WTC11 (cell line): ENCODE measurements around the gene PADI2. TPM values are rescaled to one million over a fixed set of nuclear protein-coding genes. Genes with fewer than 3 reads are reported as not detected.

Experiments used
- ATAC-seq: fragments of 200-7000 bp; cut with Tn5 transposase; 2 replicates; pipeline ENCODE4 v1.10.0; 2021; ENCODE audit warnings: mild to moderate bottlenecking, moderate library complexity
- CTCF ChIA-PET: fragments of 300-600 bp; sonication (Branson Sonifier 250); formaldehyde crosslinking; loops from one replicate; lab custom pipeline; 2021; ENCODE audit warnings: antibody characterized with exemption; lab: Charles Lee
- POLR2A ChIA-PET: fragments of 350-600 bp; sonication (Branson Sonifier 250); formaldehyde crosslinking; loops from one replicate; lab custom pipeline; 2021; ENCODE audit warnings: antibody characterized with exemption; lab: Charles Lee
- DNase-seq: peaks from one replicate; pipeline ENCODE4 v3.0.0; 2021; ENCODE audit warnings: low spot score
- H3K27ac Mint-ChIP-seq: 2 replicates; pipeline ENCODE4 v1.8.0; 2021; ENCODE audit warnings: mixed read lengths
- H3K27me3 Mint-ChIP-seq: 2 replicates; pipeline ENCODE4 v1.8.0; 2021; ENCODE audit warnings: low read depth, mild to moderate bottlenecking, moderate library complexity, mixed read lengths
- H3K36me3 Mint-ChIP-seq: 2 replicates; pipeline ENCODE4 v1.8.0; 2021; ENCODE audit warnings: mixed read lengths
- H3K4me1 Mint-ChIP-seq: 2 replicates; pipeline ENCODE4 v1.8.0; 2022; ENCODE audit warnings: mixed read lengths
- H3K4me3 Mint-ChIP-seq: 2 replicates; pipeline ENCODE4 v1.8.0; 2021; ENCODE audit warnings: mild to moderate bottlenecking, moderate library complexity, mixed read lengths
- H3K9me3 Mint-ChIP-seq: 2 replicates; pipeline ENCODE4 v1.8.0; 2021; ENCODE audit warnings: mixed read lengths
- ARID4B ChIP-seq: sonication (generic); formaldehyde crosslinking; IDR thresholded peaks from 2 replicates; pipeline ENCODE4 v1.8.0; 2023; ENCODE audit warnings: missing genetic modification reagents, mild to moderate bottlenecking, borderline replicate concordance
- E2F1 ChIP-seq: sonication (generic); formaldehyde crosslinking; IDR thresholded peaks from 2 replicates; pipeline ENCODE4 v1.8.0; 2022; ENCODE audit warnings: mild to moderate bottlenecking, missing genetic modification reagents
- ETV6 ChIP-seq: sonication (generic); formaldehyde crosslinking; IDR thresholded peaks from 2 replicates; pipeline ENCODE4 v1.8.1; 2022; ENCODE audit warnings: mild to moderate bottlenecking, missing genetic modification reagents
- FOXJ3 ChIP-seq: sonication (generic); formaldehyde crosslinking; IDR thresholded peaks from 2 replicates; pipeline ENCODE4 v1.9.0; 2021; ENCODE audit warnings: missing genetic modification reagents, mild to moderate bottlenecking, borderline replicate concordance
- GRHL2 ChIP-seq: fragments of 250-450 bp; sonication (Bioruptor Pico); IDR thresholded peaks from 2 replicates; pipeline ENCODE4 v1.8.0; 2022; ENCODE audit warnings: mild to moderate bottlenecking, moderate library complexity; ENCODE audit not compliant: insufficient replicate concordance, severe bottlenecking
- JAZF1 ChIP-seq: fragments of 250-450 bp; sonication (Bioruptor Pico); IDR thresholded peaks from 2 replicates; pipeline ENCODE4 v1.9.0; 2021; ENCODE audit warnings: moderate library complexity, mild to moderate bottlenecking, inconsistent platforms
- JUN ChIP-seq: sonication (generic); formaldehyde crosslinking; IDR thresholded peaks from 2 replicates; pipeline ENCODE4 v1.8.0; 2023; ENCODE audit warnings: mild to moderate bottlenecking, missing genetic modification reagents
- MYBL2 ChIP-seq: sonication (generic); formaldehyde crosslinking; IDR thresholded peaks from 2 replicates; pipeline ENCODE4 v1.8.1; 2023; ENCODE audit warnings: mild to moderate bottlenecking, moderate library complexity, missing genetic modification reagents
- OVOL2 ChIP-seq: fragments of 250-450 bp; sonication (Bioruptor Pico); IDR thresholded peaks from 2 replicates; pipeline ENCODE4 v1.9.0; 2021; ENCODE audit warnings: mild to moderate bottlenecking, borderline replicate concordance
- RELA ChIP-seq: sonication (generic); formaldehyde crosslinking; IDR thresholded peaks from 2 replicates; pipeline ENCODE4 v1.8.1; 2022; ENCODE audit warnings: missing genetic modification reagents, mild to moderate bottlenecking, borderline replicate concordance
- USF2 ChIP-seq: sonication (generic); formaldehyde crosslinking; IDR thresholded peaks from 2 replicates; pipeline ENCODE4 v1.8.1; 2023; ENCODE audit warnings: mild to moderate bottlenecking, missing genetic modification reagents, moderate library complexity
- ZNF121 ChIP-seq: sonication (generic); formaldehyde crosslinking; IDR thresholded peaks from 2 replicates; pipeline ENCODE4 v1.8.0; 2023; ENCODE audit warnings: missing genetic modification reagents
- ZNF232 ChIP-seq: sonication (generic); formaldehyde crosslinking; IDR thresholded peaks from 2 replicates; pipeline ENCODE4 v1.8.0; 2022; ENCODE audit warnings: mild to moderate bottlenecking, missing genetic modification reagents
- ZNF416 ChIP-seq: fragments of 250-450 bp; sonication (Bioruptor Pico); IDR thresholded peaks from 2 replicates; pipeline ENCODE4 v1.9.0; 2021; ENCODE audit warnings: mild to moderate bottlenecking, inconsistent platforms
- ZNF423 ChIP-seq: fragments of 250-450 bp; sonication (Bioruptor Pico); IDR thresholded peaks from 2 replicates; pipeline ENCODE4 v2.1.2; 2022; ENCODE audit warnings: mild to moderate bottlenecking, moderate library complexity
- total RNA-seq: library from RNA; stranded (reverse); gene quantifications from 3 replicates; pipeline ENCODE4 v1.2.3, GENCODE V29; 2021
- TF ChIP-seq, protein P1 (sequence below): sonication (generic); formaldehyde crosslinking; IDR thresholded peaks from 2 replicates; pipeline ENCODE4 v1.8.1; 2023; ENCODE audit warnings: mild to moderate bottlenecking, moderate library complexity, missing genetic modification reagents
- TF ChIP-seq, protein P2 (sequence below): fragments of 250-450 bp; sonication (Bioruptor Pico); IDR thresholded peaks from 2 replicates; pipeline ENCODE4 v1.9.0; 2021; ENCODE audit warnings: mild to moderate bottlenecking
- TF ChIP-seq, protein P3 (sequence below): sonication (generic); formaldehyde crosslinking; IDR thresholded peaks from 2 replicates; pipeline ENCODE4 v1.8.1; 2023; ENCODE audit warnings: mild to moderate bottlenecking, missing genetic modification reagents, moderate library complexity
- TF ChIP-seq, protein P4 (sequence below): sonication (generic); formaldehyde crosslinking; IDR thresholded peaks from 2 replicates; pipeline ENCODE4 v1.8.1; 2022; ENCODE audit warnings: low read depth, missing genetic modification reagents, borderline replicate concordance

PADI2 gene
- total RNA-seq, 1 experiment from 2014 or later = 3.8 TPM

GRCh38 chr1:17069452-17070162 lies 49.6 kb downstream of the PADI2 start:
- H3K27ac Mint-ChIP-seq = no peak overlapping the region
- no peaks in the 10 kb centered on the region for H3K36me3 Mint-ChIP-seq
- ChIA-PET CTCF (interaction anchor here (0.5 to 0.7 kb wide), 2 partner anchors 9 to 173 kb away, joined by 3 read pairs; no protein-coding TSS in a partner anchor), POLR2A (no interaction called here)
- H3K27me3 Mint-ChIP-seq = no peaks in the 10 kb centered on the region
- H3K9me3 Mint-ChIP-seq = peaks cover 4% of the 10 kb centered on the region; the same call in 1 of the 2 replicates
- no peak overlapping the region for H3K4me3 Mint-ChIP-seq
- H3K4me1 Mint-ChIP-seq = no peaks in the 10 kb centered on the region
- TF ChIP-seq ZNF416 (no peak), E2F1 (CRISPR knock-in tag) (no peak), ZNF423 (CRISPR knock-in tag) (no peak), ZNF121 (CRISPR knock-in tag) (no peak), RELA (CRISPR knock-in tag) (no peak)
- TF ChIP-seq, protein P1, sequence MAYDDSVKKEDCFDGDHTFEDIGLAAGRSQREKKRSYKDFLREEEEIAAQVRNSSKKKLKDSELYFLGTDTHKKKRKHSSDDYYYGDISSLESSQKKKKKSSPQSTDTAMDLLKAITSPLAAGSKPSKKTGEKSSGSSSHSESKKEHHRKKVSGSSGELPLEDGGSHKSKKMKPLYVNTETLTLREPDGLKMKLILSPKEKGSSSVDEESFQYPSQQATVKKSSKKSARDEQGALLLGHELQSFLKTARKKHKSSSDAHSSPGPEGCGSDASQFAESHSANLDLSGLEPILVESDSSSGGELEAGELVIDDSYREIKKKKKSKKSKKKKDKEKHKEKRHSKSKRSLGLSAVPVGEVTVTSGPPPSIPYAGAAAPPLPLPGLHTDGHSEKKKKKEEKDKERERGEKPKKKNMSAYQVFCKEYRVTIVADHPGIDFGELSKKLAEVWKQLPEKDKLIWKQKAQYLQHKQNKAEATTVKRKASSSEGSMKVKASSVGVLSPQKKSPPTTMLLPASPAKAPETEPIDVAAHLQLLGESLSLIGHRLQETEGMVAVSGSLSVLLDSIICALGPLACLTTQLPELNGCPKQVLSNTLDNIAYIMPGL (CRISPR knock-in tag) = no peak
- TF ChIP-seq, protein P2, sequence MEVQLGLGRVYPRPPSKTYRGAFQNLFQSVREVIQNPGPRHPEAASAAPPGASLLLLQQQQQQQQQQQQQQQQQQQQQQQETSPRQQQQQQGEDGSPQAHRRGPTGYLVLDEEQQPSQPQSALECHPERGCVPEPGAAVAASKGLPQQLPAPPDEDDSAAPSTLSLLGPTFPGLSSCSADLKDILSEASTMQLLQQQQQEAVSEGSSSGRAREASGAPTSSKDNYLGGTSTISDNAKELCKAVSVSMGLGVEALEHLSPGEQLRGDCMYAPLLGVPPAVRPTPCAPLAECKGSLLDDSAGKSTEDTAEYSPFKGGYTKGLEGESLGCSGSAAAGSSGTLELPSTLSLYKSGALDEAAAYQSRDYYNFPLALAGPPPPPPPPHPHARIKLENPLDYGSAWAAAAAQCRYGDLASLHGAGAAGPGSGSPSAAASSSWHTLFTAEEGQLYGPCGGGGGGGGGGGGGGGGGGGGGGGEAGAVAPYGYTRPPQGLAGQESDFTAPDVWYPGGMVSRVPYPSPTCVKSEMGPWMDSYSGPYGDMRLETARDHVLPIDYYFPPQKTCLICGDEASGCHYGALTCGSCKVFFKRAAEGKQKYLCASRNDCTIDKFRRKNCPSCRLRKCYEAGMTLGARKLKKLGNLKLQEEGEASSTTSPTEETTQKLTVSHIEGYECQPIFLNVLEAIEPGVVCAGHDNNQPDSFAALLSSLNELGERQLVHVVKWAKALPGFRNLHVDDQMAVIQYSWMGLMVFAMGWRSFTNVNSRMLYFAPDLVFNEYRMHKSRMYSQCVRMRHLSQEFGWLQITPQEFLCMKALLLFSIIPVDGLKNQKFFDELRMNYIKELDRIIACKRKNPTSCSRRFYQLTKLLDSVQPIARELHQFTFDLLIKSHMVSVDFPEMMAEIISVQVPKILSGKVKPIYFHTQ (CRISPR knock-in tag) = no peak
- ATAC-seq = no peak
- DNase-seq = no peak

- Mint-ChIP-seq H3K4me1 (0 out of 2 replicates have a peak, but pooled peaks cover 3% of the 10 kb centered on the region), H3K27ac (no peak overlapping the region), H3K9me3 (peaks cover 6% of the 10 kb centered on the region; the same call in 1 of the 2 replicates), H3K4me3 (no peak overlapping the region), H3K36me3 (no peaks in the 10 kb centered on the region), H3K27me3 (no peaks in the 10 kb centered on the region)
- ATAC-seq (no peak), DNase-seq (no peak)
- ChIA-PET CTCF (no interaction called here), POLR2A (no interaction called here)
- TF ChIP-seq GRHL2 (CRISPR knock-in tag) (no peak), JUN (CRISPR knock-in tag) (no peak), FOXJ3 (no peak), ARID4B (CRISPR knock-in tag) (no peak), MYBL2 (CRISPR knock-in tag) (no peak), USF2 (CRISPR knock-in tag) (no peak), ZNF423 (CRISPR knock-in tag) (no peak), ZNF232 (CRISPR knock-in tag) (no peak), OVOL2 (CRISPR knock-in tag) (no peak), JAZF1 (CRISPR knock-in tag) (no peak), ETV6 (CRISPR knock-in tag) (no peak)
- TF ChIP-seq, protein P3, sequence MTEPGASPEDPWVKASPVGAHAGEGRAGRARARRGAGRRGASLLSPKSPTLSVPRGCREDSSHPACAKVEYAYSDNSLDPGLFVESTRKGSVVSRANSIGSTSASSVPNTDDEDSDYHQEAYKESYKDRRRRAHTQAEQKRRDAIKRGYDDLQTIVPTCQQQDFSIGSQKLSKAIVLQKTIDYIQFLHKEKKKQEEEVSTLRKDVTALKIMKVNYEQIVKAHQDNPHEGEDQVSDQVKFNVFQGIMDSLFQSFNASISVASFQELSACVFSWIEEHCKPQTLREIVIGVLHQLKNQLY (CRISPR knock-in tag) = no peak
- TF ChIP-seq, protein P4, sequence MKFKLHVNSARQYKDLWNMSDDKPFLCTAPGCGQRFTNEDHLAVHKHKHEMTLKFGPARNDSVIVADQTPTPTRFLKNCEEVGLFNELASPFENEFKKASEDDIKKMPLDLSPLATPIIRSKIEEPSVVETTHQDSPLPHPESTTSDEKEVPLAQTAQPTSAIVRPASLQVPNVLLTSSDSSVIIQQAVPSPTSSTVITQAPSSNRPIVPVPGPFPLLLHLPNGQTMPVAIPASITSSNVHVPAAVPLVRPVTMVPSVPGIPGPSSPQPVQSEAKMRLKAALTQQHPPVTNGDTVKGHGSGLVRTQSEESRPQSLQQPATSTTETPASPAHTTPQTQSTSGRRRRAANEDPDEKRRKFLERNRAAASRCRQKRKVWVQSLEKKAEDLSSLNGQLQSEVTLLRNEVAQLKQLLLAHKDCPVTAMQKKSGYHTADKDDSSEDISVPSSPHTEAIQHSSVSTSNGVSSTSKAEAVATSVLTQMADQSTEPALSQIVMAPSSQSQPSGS (CRISPR knock-in tag) = no peak
Measured at GRCh38 chr1:17068789-17069188, 50.5 kb downstream of the PADI2 start.
